ENCODE data around the gene SYTL1.

SYTL1 gene

GRCh38 chr1:27353629-27354028 is 11.8 kb downstream of the SYTL1 start:
- no peak for ATAC-seq (ENCODE audit: insufficient read depth, low read depth)
- H4K20me1 ChIP-seq (ENCODE audit: insufficient read depth, low read length) = no peaks in the 10 kb centered on the region
- no peaks in the 10 kb centered on the region for H3K36me3 ChIP-seq (ENCODE audit: insufficient read depth, low read length)
- no peaks in the 10 kb centered on the region for H3K9me3 ChIP-seq (ENCODE audit: insufficient read depth, low read length, severe bottlenecking)
- H3K79me2 ChIP-seq (ENCODE audit: insufficient read depth, low read length) = no peaks in the 10 kb centered on the region
- DNase-seq = no peak
- H3K27ac ChIP-seq (ENCODE audit: low read length) = no peak overlapping the region
- H3K4me2 ChIP-seq (ENCODE audit: insufficient read depth, low read length) = no peak overlapping the region
- H3K27me3 ChIP-seq (ENCODE audit: insufficient read depth, low read length, poor library complexity) = no peaks in the 10 kb centered on the region
- no peak overlapping the region for H3K9ac ChIP-seq (ENCODE audit: low read depth, low read length)
- no peak for TF ChIP-seq CTCF (IDR thresholded peaks at IDR 0.05; ENCODE audit: borderline replicate concordance, extremely low read depth, low read length, poor library complexity, severe bottlenecking)
- TF ChIP-seq EZH2 (IDR thresholded peaks at IDR 0.05; ENCODE audit: borderline replicate concordance, low read depth, low read length, severe bottlenecking) = no peak
- H3K4me1 ChIP-seq (ENCODE audit: insufficient read depth, low read length) = peaks cover 14% of the 10 kb centered on the region
- H2AFZ ChIP-seq (ENCODE audit: low read depth, low read length) = no peak overlapping the region
- no peak overlapping the region for H3K4me3 ChIP-seq (ENCODE audit: low read depth in 1 of 2, low read length in 2 of 2)

GRCh38 chr1:27355683-27356082 is 13.9 kb downstream of the SYTL1 start:
- no peak overlapping the region for H3K9ac ChIP-seq (ENCODE audit: low read depth, low read length)
- H3K36me3 ChIP-seq (ENCODE audit: insufficient read depth, low read length) = no peaks in the 10 kb centered on the region
- no peak for TF ChIP-seq EZH2 (IDR thresholded peaks at IDR 0.05; ENCODE audit: borderline replicate concordance, low read depth, low read length, severe bottlenecking)
- TF ChIP-seq CTCF (IDR thresholded peaks at IDR 0.05; ENCODE audit: borderline replicate concordance, extremely low read depth, low read length, poor library complexity, severe bottlenecking) = no peak
- no peak overlapping the region for H3K4me2 ChIP-seq (ENCODE audit: insufficient read depth, low read length)
- H3K27me3 ChIP-seq (ENCODE audit: insufficient read depth, low read length, poor library complexity) = no peaks in the 10 kb centered on the region
- no peak overlapping the region for H3K27ac ChIP-seq (ENCODE audit: low read length)
- H4K20me1 ChIP-seq (ENCODE audit: insufficient read depth, low read length) = no peaks in the 10 kb centered on the region
- ATAC-seq (ENCODE audit: insufficient read depth, low read depth) (no peak), DNase-seq (no peak)
- no peak overlapping the region for H3K4me3 ChIP-seq (ENCODE audit: low read depth in 1 of 2, low read length in 2 of 2)
- H3K9me3 ChIP-seq (ENCODE audit: insufficient read depth, low read length, severe bottlenecking) = no peaks in the 10 kb centered on the region
- no peak overlapping the region for H2AFZ ChIP-seq (ENCODE audit: low read depth, low read length)
- no peaks in the 10 kb centered on the region for H3K79me2 ChIP-seq (ENCODE audit: insufficient read depth, low read length)
- peaks cover 14% of the 10 kb centered on the region for H3K4me1 ChIP-seq (ENCODE audit: insufficient read depth, low read length)

GRCh38 chr1:27356277-27356618 is 14.4 kb downstream of the SYTL1 start:
- no peak overlapping the region for H3K27ac ChIP-seq (ENCODE audit: low read length)
- no peak overlapping the region for H3K9ac ChIP-seq (ENCODE audit: low read depth, low read length)
- H3K4me2 ChIP-seq (ENCODE audit: insufficient read depth, low read length) = no peak overlapping the region; the same call in 1 of the 2 replicates
- no peaks in the 10 kb centered on the region for H3K36me3 ChIP-seq (ENCODE audit: insufficient read depth, low read length)
- no peaks in the 10 kb centered on the region for H3K9me3 ChIP-seq (ENCODE audit: insufficient read depth, low read length, severe bottlenecking)
- H3K4me3 ChIP-seq (ENCODE audit: low read depth in 1 of 2, low read length in 2 of 2) = no peak overlapping the region
- no peaks in the 10 kb centered on the region for H4K20me1 ChIP-seq (ENCODE audit: insufficient read depth, low read length)
- TF ChIP-seq CTCF (IDR thresholded peaks at IDR 0.05; ENCODE audit: borderline replicate concordance, extremely low read depth, low read length, poor library complexity, severe bottlenecking) (no peak), EZH2 (IDR thresholded peaks at IDR 0.05; ENCODE audit: borderline replicate concordance, low read depth, low read length, severe bottlenecking) (no peak)
- DNase-seq (no peak), ATAC-seq (ENCODE audit: insufficient read depth, low read depth) (no peak)
- H3K79me2 ChIP-seq (ENCODE audit: insufficient read depth, low read length) = no peaks in the 10 kb centered on the region
- no peaks in the 10 kb centered on the region for H3K27me3 ChIP-seq (ENCODE audit: insufficient read depth, low read length, poor library complexity)
- no peak overlapping the region for H2AFZ ChIP-seq (ENCODE audit: low read depth, low read length)
- H3K4me1 ChIP-seq (ENCODE audit: insufficient read depth, low read length) = peaks cover 14% of the 10 kb centered on the region
